GM21390 (cell line): Measurements from ENCODE around the gene ANTKMT.

Experiments used
- ATAC-seq: cut with Tn5 transposase; IDR thresholded peaks from one replicate; pipeline ENCODE4 v1.9.1; 2021; ENCODE audit not compliant: unreplicated experiment

ANTKMT gene

GRCh38 chr16:763369-764183 lies 42.6 kb downstream of the ANTKMT start:
- ATAC-seq, result no peak

GRCh38 chr16:764184-764750 lies 43.3 kb downstream of the ANTKMT start:
- ATAC-seq, result no peak

GRCh38 chr16:764848-765487 lies 44.0 kb downstream of the ANTKMT start:
- ATAC-seq, result no peak

- ATAC-seq, result no peak
Measured at GRCh38 chr16:765488-765865, 44.5 kb downstream of the ANTKMT start.

- no peak for ATAC-seq
Measured at GRCh38 chr16:766008-766819, 45.3 kb downstream of the ANTKMT start.

GRCh38 chr16:766820-767640 lies 46.1 kb downstream of the ANTKMT start:
- no peak for ATAC-seq

- no peak for ATAC-seq
Measured at GRCh38 chr16:767743-768235, 46.8 kb downstream of the ANTKMT start.

GRCh38 chr16:768428-768827 lies 47.5 kb downstream of the ANTKMT start:
- ATAC-seq, result no peak

- no peak for ATAC-seq
Measured at GRCh38 chr16:769184-769784, 48.3 kb downstream of the ANTKMT start.

- ATAC-seq, result no peak
Measured at GRCh38 chr16:769934-770333, 49.0 kb downstream of the ANTKMT start.

- ATAC-seq, result no peak
Measured at GRCh38 chr16:770411-770810, 49.5 kb downstream of the ANTKMT start.
